ENCODE results near the gene XKR8.

XKR8 gene, protein sequence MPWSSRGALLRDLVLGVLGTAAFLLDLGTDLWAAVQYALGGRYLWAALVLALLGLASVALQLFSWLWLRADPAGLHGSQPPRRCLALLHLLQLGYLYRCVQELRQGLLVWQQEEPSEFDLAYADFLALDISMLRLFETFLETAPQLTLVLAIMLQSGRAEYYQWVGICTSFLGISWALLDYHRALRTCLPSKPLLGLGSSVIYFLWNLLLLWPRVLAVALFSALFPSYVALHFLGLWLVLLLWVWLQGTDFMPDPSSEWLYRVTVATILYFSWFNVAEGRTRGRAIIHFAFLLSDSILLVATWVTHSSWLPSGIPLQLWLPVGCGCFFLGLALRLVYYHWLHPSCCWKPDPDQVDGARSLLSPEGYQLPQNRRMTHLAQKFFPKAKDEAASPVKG
- 10.6 to 11.0 reads per million in 2 donors for total RNA-seq

DNA sequence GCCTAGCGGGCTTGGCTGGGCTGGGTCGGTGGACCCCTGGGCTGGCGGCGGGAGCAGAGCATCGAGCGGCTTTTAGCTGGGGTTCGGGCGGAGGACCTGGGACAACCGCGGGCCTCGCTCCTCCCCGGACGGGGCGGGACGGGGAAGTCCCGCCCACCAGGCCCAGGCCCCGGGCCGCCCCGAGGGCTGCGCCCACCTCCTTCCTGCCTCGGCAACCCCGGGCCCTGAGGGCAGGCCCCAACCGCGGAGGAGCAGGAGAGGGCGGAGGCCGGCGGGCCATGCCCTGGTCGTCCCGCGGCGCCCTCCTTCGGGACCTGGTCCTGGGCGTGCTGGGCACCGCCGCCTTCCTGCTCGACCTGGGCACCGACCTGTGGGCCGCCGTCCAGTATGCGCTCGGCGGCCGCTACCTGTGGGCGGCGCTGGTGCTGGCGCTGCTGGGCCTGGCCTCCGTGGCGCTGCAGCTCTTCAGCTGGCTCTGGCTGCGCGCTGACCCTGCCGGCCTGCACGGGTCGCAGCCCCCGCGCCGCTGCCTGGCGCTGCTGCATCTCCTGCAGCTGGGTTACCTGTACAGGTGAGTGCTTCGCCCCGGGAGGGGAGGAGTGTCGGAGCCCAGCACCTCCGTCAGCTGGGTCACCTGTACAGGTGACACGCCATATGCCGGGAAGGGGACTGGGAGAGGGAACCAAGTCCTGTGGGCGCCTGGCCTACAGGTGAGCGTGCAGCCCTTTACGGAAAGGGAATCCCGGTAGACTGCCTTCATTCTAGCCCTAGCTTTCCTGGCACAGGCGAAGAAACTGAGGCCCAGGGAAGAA lies at the start of gene XKR8:
XKR8 (plus strand) TSS at position 182 of the 812 bp plus-strand sequence; CDS start at position 279, 97 bp downstream.
- DNase-seq: peak; percentile 70 to 91 (median 75)

DNA sequence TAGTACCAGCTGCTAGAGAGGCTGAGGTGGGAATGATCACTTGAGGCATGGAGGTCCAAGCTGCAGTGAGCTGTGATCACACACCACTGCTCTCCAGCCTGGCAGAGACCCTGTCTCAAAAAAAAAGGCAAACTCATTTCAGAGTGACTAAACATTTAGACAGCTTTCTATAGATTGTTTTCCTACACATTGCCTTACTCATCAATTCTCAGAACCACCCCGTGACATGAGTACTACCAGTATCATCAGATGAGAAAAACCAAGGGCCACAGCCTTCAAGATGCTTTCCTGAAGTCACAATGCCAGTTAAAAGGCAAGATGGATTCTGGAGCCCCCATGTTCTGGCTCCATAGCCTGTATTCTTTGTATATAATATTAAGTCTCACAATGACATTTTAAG lies 47.3 kb upstream of the XKR8 start:
- DNase-seq: peak in 1 of 5 experiments; percentile 30

DNA sequence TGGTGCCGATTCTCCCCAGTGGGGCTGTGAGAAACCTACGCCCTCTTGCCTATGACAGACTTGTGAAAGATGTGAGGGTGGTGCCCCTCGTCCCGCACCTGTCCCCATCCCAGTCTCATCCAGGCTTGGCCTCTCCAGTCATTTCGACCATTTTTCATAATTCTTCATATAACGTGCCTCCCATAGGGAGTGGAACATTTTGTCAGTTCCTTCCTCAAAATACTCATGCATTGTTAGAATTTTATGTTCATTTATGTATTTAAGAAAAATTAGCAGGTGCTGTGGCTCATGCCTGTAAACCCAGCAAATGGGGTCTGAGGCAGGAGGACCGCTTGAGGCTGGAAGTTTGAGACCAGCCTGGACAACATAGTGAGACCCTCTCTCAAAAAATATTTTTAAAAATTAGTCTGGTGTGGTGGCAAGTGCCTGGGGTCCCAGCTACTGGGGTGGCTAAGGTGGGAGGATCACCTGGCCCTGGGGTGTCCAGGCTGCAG lies 44.6 kb upstream of the XKR8 start:
- DNase-seq: no peak

DNA sequence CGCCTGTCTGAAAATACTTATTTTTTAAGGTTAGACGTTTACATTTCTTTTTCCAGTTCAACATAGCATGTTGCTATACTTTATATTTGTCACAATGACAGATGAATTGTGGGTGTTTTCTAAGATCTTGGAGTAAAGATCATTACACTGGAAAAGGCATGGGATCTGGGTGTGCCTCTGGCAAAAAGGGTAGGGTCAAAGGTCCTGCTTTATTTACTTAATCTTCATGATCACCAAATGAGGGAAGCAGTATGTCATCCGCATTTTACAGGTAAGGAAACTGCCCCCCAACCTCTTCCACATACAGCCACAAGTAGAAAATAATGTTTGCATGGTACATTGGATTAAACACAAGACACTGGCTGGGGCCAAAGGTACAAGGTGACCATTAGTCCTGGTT lies 37.5 kb upstream of the XKR8 start:
- DNase-seq: no peak

DNA sequence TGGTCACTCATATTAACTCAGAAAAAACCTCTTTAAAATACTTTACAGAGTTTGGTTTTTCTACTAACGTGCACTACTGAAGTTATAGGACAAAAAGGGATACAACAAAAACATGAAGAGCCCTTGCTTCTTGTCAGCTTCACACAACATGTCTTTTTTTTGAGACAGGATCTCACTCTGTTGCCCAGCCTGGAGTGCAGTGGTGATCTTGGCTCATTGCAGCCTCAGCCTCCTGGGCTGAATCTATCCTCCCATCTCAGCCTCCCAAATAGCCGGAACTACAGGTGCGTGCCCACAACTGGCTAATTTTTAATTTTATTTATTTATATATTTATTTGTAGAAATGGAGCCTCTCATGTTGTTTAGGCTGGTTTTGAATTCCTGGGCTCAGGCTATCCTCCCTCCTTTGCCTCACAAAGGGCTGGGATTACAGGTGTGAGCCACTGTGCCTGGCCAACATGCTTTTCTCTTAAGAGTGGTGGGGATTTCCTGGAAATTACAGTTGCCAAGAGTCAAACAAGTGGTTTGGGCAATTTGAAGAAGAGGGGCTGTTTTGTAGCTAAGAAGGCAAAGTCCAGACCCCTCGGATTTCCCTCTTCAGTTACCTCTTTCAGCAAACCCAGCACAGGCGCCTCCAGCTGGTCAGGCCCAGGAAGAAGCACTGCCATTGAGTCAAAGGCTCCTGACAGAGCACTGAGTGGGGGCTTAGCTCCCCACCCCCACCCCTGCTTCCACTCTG lies 31.4 kb upstream of the XKR8 start:
- DNase-seq: no peak

DNA sequence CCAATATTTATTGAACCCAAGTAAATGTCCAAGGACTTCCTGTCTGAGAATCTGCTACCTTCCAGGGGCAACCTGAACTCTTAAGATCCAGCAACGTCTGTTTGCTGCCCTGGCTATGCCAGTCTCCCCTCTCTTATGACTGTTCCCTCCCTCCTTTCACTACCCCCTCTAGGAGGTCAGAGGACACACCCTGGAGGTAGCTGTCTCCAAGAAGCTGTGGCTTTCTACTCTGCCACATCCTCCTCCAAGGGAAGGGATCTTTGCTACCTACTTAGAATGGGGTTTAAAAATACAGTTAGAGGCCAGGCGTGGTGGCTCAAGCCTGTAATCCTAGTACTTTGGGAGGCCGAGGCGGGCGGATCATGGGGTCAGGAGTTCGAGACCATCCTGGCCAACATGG lies 28.6 kb upstream of the XKR8 start:
- peak in 1 of 5 experiments; percentile 25 for DNase-seq

DNA sequence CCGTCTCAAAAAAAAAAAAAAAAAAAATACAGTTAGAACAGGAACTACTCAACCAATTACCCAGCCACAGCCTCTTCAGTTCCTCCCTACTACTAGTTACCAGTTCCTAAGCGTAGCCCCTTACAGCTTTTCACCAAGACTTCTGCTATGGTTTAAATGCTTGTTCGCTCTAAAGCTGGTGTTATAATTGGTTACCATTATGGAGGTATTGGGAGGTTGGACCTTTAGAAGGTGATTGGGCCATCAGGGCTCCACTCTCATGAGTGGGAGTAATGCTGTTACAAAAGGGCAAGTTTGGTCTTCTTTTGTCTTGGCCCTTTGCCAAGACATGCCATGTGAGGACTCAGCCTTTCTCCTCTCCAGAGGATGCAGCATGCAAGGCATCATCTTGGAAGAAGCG lies 28.0 kb upstream of the XKR8 start:
- no peak for DNase-seq

DNA sequence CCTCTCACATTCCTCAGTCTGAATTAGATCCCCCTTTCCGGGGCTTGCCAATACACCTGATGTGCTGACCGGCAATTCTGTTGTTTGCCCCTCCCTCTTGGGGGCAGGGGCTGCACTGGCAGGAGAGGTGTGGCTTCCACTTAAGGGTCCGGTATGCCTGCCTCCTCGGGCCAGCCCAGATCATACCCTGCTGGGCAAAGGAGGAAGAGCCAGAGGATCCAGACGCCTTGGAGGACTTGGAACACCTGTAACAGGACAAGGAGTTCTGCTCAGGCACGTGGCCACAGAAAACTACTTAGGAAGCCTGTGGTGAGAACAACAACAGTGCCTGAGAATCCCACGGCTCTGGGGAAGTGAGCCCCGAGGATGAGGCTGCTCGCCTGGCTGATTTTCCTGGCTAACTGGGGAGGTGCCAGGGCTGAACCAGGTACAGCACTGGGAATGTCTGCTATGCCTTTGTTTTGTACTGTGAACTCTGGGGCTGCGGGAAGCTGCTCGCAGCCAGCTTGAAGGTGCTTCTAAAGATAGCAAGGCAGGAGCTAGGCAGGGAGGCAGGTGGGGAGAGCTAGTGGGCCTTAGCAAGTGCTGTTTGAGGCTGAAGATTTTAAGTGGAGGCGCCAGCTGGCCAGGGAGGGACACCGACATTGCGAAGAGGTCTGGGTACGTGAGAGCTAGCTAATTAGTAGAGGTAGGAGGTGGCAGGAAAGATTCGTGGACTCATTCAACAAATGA lies 24.8 kb upstream of the XKR8 start, which contains the start of gene SMPDL3B:
SMPDL3B (plus strand) TSS at position 183 of the 732 bp plus-strand sequence; CDS start at position 367, 184 bp downstream.
- no peak for DNase-seq

DNA sequence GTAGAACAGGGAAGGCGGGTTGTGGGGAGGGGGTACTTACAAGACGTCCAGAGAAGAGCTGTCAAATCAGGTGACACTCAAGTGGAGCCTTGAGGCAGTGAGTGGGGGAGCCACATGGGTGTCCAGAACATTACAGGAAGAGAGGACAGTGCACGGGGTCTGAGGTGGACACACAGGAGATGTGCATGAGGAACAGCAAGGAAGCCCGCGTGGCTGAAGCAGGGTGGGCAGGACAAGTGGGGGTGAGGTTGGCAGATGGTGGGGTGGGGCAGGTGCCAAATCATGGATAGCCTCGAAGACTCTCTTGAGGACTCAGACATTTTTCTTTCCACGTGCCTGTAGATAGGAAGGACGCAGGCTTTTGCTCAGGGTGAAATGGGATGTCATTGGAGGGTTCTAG lies 24.1 kb upstream of the XKR8 start:
- no peak for DNase-seq

DNA sequence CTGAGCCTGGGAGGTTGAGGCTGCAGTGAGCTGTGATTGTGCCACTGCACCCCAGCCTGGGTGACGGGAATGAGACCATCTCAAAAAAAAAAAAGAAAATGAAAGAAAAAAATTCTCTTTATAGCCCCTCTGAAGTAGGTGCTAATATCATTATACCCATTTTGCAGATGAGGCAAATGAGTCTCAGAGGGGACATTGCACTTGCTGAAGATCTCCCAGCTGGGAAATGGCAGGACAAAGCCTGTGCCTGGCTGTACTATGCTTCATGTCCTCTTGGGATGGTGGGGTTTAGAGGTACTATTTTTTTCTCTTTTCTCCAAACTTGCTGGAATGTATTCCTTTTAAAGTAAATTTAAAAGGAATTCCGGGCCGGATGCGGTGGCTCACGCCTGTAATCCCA lies 23.4 kb upstream of the XKR8 start:
- no peak for DNase-seq

DNA sequence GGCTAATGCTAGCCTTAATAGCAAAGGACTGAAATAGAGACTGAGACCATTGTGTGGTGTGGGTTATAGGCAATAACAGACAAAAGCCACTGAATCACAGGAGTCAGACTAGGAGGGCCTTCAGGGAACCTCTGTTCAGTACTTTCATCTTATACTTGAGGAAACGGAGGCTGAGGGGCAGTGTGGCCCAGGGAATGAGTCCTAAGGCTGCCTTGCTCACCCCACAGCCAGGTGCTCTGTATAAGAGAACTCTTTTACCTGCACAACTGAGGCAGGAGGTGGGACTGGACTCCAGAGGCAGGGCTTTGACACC lies 22.3 kb upstream of the XKR8 start:
- DNase-seq: no peak

DNA sequence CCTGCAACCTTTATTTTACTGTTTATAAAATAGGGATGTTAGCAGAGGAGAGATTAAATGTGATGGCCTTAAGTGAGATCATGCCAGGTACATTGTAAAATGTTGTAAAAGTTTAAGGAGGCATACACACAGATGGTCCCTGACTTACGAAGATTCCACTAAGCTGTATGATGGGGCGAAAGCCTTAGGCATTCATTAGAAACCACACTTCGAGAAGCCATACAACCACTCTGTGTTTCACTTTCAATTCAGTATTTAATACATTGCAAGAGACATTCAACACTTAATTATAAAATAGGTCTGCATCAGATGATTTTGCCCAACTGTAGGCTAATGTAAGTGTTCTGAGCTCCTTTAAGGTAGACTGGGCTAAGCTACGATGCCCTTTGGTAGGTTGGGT lies 21.3 kb upstream of the XKR8 start:
- DNase-seq: no peak

DNA sequence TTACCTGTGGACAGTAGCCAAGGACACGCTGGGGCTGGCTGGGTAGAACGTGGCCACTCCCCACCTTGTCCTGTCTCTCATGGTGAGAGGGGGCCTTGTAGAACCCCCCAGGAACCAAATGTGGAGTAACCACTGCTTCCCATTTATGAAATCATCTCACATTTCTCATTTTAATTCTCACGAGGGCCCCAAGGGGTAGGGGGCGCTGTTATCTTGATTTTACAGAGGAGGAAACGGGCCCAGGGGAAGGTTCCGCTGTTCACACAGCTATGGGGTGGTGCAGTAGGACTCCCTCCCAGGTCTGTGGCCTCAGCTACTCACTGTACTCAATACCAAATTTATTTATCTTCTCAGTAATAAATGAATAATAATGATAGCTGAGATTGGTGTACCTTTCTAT lies 19.5 kb upstream of the XKR8 start:
- DNase-seq: peak; percentile 23 to 81 (median 59)

DNA sequence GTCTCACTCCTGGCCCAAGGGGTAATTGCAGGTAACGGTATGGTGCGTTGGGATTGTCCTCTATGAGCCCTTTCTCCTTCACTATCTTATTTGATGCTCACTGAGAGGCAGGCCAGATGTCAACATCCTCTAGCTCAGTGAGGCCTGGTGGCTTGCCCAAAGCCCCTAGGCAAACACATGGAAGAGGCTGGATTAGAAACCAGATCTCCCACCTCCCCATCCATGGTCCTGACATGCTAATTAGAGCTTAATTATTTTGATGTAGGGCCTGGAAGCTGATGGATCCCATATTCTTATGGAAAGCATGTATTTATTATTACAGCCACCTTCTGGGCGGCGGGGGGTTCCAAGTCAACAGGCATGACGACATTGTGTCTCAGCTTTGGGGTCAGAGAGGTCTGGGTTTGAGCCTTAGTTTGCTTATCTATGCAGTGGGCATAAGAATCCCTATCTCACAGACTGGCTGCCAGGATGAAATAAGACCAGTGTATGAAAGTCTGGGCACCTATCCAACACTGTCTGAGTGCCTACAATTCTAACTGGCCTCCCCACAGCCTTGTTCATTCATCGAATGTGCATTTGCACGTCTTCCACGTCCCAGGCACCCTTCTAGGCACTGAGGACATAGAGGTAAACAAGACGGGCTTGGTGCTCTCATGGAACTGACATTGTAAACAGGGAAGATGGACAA lies 18.8 kb upstream of the XKR8 start:
- no peak for DNase-seq

DNA sequence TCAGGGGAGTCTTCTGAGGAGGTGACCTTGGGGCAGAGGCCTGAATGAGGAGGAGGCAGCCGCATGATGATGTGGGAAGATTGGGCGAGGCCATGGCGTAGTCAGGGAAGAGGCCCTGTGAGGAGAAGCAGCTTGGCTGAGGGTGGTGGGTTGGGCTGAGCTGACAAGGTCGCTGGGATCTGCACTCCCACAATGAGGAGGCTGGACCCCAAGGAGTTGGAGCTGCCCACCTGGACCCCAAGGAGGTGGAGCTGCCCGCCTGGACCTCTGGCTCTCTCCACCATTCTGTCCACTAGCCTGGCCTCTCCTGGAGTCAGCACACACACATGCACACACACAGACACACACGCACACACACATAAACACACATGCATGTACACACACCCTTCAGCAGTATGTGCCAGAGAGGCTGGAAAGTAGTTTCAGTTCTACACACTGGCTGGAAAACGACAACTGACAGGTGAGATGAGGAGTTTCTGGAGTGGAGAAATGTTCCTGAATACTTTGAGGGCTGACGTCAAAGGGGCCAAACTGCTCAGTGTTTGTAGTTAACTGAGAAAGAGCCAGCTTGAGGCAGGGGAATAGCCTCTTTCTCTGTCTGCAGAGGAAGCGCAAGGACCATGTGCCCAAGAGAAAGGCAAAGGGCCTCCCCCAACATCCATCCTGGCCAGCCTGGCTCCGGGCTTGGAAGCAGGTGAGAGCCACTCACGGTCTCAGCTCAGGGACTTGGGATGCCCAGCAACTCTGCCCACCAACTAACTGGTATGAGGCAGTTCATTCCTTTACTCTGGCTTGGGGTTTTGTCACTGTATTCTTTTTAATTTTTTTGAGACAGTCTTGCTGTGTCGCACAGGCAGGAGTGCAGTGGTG lies 17.9 kb upstream of the XKR8 start:
- no peak for DNase-seq

DNA sequence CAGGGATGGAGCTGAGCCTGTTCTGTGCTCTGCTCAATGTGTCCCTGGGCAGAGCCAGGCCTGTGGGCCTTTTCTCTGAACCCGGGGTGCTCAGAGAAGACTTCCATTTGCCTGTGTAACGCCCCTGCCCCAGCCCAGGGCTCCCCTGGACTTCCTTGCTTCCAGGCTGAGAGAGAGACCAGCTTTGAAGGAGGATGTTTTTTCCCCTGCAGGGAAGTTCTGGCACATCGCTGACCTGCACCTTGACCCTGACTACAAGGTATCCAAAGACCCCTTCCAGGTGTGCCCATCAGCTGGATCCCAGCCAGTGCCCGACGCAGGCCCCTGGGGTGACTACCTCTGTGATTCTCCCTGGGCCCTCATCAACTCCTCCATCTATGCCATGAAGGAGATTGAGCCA lies 14.8 kb upstream of the XKR8 start:
- DNase-seq: no peak

DNA sequence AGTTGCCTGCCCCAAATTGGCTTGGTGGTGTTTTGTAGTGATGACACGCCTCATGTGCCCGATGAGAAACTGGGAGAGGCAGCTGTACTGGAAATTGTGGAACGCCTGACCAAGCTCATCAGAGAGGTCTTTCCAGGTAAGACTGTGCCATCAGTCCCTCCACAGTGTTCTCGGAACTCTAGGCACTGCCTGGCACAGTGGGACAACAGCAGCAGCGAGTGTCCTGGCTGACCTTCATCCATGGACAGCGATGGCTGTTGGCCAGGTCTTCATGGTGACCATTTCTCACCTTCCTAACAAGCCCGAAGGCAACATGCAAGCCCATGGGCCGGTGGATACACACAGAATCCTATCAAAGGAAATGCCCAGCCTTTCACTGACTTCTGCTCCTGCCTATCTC lies 10.7 kb upstream of the XKR8 start:
- no peak for DNase-seq

DNA sequence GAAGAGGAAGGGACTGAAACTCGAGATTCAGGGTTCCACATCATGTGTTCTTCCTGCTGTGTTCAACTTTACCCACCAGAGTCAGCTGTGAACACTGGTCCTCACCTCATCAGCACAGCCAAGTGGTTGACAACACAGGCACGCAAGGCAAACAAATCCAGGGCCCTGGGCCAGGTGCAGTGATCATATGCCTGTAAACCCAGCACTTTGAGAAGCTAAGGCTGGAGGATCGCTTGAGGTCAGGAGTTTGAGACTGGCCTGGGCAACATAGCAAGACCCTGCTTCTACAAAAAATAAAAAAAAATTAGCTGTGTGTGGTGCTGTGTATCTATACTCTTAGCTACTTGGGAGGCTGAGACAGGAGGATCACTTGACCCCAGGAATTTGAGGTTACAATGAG lies 8.4 kb upstream of the XKR8 start:
- no peak for DNase-seq

DNA sequence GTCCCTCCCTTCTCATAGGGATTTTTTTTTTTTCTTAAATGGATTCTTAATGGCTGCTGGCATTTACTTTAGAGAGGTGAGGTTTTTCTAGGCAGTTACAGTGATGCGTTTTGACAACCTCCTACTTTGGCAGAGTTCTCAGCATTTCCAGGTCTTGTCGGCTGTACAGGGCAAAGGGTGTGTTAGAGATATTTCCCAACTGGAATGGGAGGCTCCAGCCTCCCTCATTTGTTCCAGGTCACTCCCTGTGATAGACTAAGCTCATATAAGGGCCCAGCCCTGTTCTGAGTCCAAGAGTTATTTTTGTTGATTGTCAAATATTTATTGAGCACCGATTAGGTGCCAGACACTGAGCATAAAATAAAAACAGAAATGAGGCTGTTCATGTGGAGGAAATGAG lies 7.6 kb upstream of the XKR8 start:
- DNase-seq: no peak

DNA sequence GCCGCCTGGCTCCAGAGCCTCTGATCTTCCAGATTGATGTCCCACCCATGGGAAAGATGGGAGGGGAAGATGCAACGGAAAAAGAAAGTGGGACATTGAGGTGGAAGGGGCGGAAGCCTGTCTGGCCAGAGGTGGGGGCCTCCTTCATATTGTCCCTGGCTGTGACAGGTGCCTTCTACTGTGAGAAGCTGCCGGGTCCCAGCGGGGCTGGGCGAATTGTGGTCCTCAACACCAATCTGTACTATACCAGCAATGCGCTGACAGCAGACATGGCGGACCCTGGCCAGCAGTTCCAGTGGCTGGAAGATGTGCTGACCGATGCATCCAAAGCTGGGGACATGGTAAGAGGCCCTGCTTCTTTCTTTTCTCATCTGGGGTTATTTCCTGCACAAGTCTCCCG lies 5.6 kb upstream of the XKR8 start:
- no peak for DNase-seq

DNA sequence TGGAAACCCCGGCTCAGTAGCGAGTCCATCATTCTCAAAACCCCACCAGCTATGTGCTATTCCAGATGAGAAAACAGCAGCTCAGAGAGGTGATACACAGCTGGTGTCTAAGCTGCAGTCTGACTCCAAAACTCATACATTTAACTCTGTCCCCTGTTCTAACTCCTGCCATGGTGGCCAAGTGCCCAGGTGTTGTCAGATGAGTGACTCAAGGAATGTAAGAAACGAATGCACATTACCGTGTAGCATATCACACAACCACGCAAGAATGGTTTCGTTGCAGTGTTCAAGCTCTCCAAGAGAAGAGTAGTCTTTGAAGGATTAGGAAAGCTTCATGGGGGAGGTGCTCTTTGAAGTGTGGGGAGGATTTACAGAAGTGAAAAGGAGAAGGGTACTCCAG lies 4.7 kb upstream of the XKR8 start:
- no peak for DNase-seq

All from T-helper 2 cell (primary cell).